GM23338 (cell line): Measurements from ENCODE around the gene ARMC5.

ENCODE experiments used
- EZH2 ChIP-seq: fragments of 200-600 bp; sonication (generic); IDR thresholded peaks from one replicate; pipeline ENCODE4 v1.8.0; 2017; ENCODE audit warnings: antibody characterized with exemption, mild to moderate bottlenecking, low read depth; ENCODE audit not compliant: unreplicated experiment
- EZH2phosphoT487 ChIP-seq: fragments of 200-600 bp; sonication (generic); IDR thresholded peaks from one replicate; pipeline ENCODE4 v1.8.1; 2018; ENCODE audit warnings: antibody characterized with exemption; ENCODE audit not compliant: unreplicated experiment
- JUNB ChIP-seq: IDR thresholded peaks from one replicate; pipeline ENCODE4 v1.6.1; 2016; ENCODE audit warnings: antibody characterized with exemption; ENCODE audit not compliant: unreplicated experiment
- POLR2AphosphoS5 ChIP-seq: IDR thresholded peaks from 2 replicates; pipeline ENCODE4 v1.6.1; 2016; ENCODE audit warnings: antibody characterized with exemption, low read depth
- ZNF114 ChIP-seq: fragments of 250-450 bp; sonication (Bioruptor Pico); IDR thresholded peaks from 2 replicates; pipeline ENCODE4 v1.5.0; 2020; ENCODE audit warnings: mild to moderate bottlenecking, moderate library complexity
- TF ChIP-seq, protein P1 (sequence below), 2 experiments: fragments of 200-600 bp in 1 of 2; sonication (generic) in 1 of 2; conservative IDR thresholded peaks; 2 replicates each; pipeline versions ENCODE4 v1.5.1 to v1.6.1; 2016 to 2017; ENCODE audit warnings: antibody characterized with exemption in 2 of 2, low read depth in 2 of 2, mild to moderate bottlenecking in 2 of 2, moderate library complexity in 1 of 2
- TF ChIP-seq, protein P2 (sequence below): IDR thresholded peaks from one replicate; pipeline ENCODE4 v1.6.1; 2018; ENCODE audit warnings: antibody characterized with exemption; ENCODE audit not compliant: unreplicated experiment

DNA sequence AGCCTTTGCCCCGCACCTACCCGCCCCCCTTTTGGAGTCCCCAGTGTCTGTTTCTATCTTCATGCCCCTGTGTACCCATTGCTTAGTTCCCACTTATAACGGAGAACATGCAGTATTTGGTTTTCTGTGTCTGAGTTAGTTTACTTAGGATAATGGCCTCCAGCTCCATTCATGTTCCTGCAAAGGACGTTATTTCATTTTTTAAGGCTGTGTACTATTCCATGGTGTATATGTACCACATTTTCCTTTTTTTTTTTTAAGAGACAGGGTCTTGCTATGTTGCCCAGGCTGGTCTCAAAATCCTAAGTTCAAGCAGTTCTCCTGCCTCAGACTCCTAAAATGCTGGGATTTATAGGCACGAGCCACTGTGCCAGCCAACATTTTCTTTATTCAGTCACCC, 8.6 kb downstream of the ARMC5 start:
- TF ChIP-seq, protein P1, sequence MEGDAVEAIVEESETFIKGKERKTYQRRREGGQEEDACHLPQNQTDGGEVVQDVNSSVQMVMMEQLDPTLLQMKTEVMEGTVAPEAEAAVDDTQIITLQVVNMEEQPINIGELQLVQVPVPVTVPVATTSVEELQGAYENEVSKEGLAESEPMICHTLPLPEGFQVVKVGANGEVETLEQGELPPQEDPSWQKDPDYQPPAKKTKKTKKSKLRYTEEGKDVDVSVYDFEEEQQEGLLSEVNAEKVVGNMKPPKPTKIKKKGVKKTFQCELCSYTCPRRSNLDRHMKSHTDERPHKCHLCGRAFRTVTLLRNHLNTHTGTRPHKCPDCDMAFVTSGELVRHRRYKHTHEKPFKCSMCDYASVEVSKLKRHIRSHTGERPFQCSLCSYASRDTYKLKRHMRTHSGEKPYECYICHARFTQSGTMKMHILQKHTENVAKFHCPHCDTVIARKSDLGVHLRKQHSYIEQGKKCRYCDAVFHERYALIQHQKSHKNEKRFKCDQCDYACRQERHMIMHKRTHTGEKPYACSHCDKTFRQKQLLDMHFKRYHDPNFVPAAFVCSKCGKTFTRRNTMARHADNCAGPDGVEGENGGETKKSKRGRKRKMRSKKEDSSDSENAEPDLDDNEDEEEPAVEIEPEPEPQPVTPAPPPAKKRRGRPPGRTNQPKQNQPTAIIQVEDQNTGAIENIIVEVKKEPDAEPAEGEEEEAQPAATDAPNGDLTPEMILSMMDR (conservative IDR thresholded peaks at IDR 0.05; ENCODE audit: low read depth in 2 of 2) = no peak
- TF ChIP-seq EZH2phosphoT487 = no peak
- no peak for TF ChIP-seq POLR2AphosphoS5
- TF ChIP-seq EZH2 = no peak
- TF ChIP-seq JUNB = no peak
- no peak for TF ChIP-seq ZNF114 (CRISPR knock-in tag)
- TF ChIP-seq, protein P2, sequence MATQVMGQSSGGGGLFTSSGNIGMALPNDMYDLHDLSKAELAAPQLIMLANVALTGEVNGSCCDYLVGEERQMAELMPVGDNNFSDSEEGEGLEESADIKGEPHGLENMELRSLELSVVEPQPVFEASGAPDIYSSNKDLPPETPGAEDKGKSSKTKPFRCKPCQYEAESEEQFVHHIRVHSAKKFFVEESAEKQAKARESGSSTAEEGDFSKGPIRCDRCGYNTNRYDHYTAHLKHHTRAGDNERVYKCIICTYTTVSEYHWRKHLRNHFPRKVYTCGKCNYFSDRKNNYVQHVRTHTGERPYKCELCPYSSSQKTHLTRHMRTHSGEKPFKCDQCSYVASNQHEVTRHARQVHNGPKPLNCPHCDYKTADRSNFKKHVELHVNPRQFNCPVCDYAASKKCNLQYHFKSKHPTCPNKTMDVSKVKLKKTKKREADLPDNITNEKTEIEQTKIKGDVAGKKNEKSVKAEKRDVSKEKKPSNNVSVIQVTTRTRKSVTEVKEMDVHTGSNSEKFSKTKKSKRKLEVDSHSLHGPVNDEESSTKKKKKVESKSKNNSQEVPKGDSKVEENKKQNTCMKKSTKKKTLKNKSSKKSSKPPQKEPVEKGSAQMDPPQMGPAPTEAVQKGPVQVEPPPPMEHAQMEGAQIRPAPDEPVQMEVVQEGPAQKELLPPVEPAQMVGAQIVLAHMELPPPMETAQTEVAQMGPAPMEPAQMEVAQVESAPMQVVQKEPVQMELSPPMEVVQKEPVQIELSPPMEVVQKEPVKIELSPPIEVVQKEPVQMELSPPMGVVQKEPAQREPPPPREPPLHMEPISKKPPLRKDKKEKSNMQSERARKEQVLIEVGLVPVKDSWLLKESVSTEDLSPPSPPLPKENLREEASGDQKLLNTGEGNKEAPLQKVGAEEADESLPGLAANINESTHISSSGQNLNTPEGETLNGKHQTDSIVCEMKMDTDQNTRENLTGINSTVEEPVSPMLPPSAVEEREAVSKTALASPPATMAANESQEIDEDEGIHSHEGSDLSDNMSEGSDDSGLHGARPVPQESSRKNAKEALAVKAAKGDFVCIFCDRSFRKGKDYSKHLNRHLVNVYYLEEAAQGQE = no peak
